RWPE2 (cell line): ENCODE results near the gene AOPEP.

Experiments used
- ATAC-seq: fragments of 200-7000 bp; cut with Tn5 transposase; 3 replicates; pipeline ENCODE4 v1.9.1; 2021; ENCODE audit warnings: low read depth
- DNase-seq: peaks from one replicate; pipeline ENCODE4 v3.0.0-alpha.2; 2020; ENCODE audit warnings: low spot score
- H3K27ac ChIP-seq: fragments of 450-650 bp; 2 replicates; pipeline ENCODE4 v1.5.1; 2017; ENCODE audit warnings: mild to moderate bottlenecking; ENCODE audit not compliant: poor library complexity, severe bottlenecking
- H3K27me3 ChIP-seq: fragments of 250-450 bp; sonication (Bioruptor Pico); 2 replicates; pipeline ENCODE4 v1.5.1; 2021; ENCODE audit warnings: mild to moderate bottlenecking, moderate library complexity; ENCODE audit not compliant: insufficient read depth, poor library complexity, severe bottlenecking
- H3K36me3 ChIP-seq: fragments of 250-450 bp; sonication (Bioruptor Pico); 2 replicates; pipeline ENCODE4 v1.5.1; 2020; ENCODE audit warnings: low read depth, mild to moderate bottlenecking, moderate library complexity
- H3K4me1 ChIP-seq: fragments of 250-450 bp; sonication (Bioruptor Pico); 2 replicates; pipeline ENCODE4 v1.5.1; 2021; ENCODE audit warnings: mild to moderate bottlenecking, moderate library complexity; ENCODE audit not compliant: insufficient read depth, poor library complexity, severe bottlenecking
- H3K4me3 ChIP-seq: fragments of 250-450 bp; sonication (Bioruptor Pico); 2 replicates; pipeline ENCODE4 v1.5.1; 2021; ENCODE audit warnings: mild to moderate bottlenecking, moderate library complexity; ENCODE audit not compliant: severe bottlenecking
- H3K9me3 ChIP-seq: fragments of 250-450 bp; sonication (Bioruptor Pico); 2 replicates; pipeline ENCODE4 v1.5.1; 2021; ENCODE audit warnings: mild to moderate bottlenecking, moderate library complexity; ENCODE audit not compliant: severe bottlenecking
- TF ChIP-seq, protein P1 (sequence below): fragments of 450-650 bp; IDR thresholded peaks from one replicate; pipeline ENCODE4 v1.5.1; 2017; ENCODE audit warnings: mild to moderate bottlenecking, moderate library complexity; ENCODE audit not compliant: poor library complexity, severe bottlenecking

AOPEP gene

DNA sequence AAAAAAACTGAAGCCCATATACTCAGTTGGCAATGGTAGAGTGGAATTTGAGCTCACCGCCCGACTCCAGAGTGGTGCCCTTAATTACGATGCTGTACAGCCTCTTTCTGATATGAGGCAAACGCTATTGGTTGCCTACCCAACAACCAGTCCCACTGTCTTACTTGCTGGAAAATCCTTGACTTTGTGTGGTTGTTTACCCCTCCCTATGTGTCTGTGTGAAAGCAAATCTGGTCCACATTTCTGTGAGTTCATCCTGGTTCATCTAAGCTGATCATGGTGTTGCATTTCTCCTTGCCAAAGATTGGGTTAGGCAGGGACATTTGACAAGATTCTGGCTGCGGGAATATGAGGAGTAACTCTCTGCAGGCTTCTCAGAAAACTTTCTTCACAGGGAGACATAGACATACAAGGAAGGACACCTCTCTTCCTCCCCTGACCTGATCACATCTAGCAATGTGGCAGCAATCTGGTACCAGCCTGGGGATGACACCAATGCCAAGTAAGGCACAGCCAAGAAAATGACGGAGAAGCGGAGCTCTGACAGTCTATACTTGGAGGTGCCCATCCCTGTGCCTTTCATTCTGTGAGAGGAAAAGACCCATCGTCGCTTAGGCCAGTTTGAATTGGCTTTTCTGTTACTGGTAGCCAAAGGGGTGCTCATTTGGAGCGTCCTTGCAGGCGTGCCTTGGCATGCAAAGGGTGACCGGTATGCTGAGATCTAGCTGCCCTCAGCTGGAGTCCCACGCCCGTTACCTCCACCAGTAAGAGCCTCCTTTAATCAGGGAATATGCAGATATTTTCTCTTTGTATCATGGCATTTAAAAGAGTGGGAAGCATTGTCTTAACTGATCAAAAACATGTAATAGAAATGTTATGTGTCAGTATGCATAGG lies 124.3 kb downstream of the AOPEP start:
- Histone ChIP-seq H3K4me1 (peaks cover 20% of the 10 kb centered on the region), H3K36me3 (no peaks in the 10 kb centered on the region), H3K4me3 (no peak overlapping the region), H3K27me3 (no peaks in the 10 kb centered on the region), H3K9me3 (no peaks in the 10 kb centered on the region), H3K27ac (no peak overlapping the region)
- ATAC-seq (no peak), DNase-seq (no peak)
- TF ChIP-seq, protein P1, sequence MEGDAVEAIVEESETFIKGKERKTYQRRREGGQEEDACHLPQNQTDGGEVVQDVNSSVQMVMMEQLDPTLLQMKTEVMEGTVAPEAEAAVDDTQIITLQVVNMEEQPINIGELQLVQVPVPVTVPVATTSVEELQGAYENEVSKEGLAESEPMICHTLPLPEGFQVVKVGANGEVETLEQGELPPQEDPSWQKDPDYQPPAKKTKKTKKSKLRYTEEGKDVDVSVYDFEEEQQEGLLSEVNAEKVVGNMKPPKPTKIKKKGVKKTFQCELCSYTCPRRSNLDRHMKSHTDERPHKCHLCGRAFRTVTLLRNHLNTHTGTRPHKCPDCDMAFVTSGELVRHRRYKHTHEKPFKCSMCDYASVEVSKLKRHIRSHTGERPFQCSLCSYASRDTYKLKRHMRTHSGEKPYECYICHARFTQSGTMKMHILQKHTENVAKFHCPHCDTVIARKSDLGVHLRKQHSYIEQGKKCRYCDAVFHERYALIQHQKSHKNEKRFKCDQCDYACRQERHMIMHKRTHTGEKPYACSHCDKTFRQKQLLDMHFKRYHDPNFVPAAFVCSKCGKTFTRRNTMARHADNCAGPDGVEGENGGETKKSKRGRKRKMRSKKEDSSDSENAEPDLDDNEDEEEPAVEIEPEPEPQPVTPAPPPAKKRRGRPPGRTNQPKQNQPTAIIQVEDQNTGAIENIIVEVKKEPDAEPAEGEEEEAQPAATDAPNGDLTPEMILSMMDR = no peak

DNA sequence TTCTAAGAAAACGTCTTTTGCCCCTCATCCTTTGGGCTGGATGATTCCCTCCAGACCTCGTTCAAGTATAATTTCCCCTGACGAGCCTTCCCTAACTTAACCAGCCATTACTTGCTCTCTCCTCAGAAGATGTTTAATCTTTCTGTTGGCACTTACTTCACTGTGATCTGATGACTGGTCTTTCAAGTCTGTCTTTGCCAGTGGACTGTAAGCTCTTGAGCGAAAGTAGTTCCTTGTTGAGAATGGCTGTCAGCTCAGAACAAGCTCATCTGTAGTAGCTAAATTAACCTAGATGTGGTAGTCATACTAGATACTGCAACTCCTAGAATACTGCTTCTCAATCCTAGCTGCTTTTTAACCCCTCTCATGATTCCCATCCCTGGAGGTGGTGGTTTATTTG lies 125.0 kb downstream of the AOPEP start:
- TF ChIP-seq, protein P1 = no peak
- Histone ChIP-seq H3K4me3 (no peak overlapping the region), H3K9me3 (no peaks in the 10 kb centered on the region), H3K4me1 (peaks cover 20% of the 10 kb centered on the region), H3K36me3 (no peaks in the 10 kb centered on the region), H3K27me3 (no peaks in the 10 kb centered on the region), H3K27ac (no peak overlapping the region)
- DNase-seq = no peak
- no peak for ATAC-seq

DNA sequence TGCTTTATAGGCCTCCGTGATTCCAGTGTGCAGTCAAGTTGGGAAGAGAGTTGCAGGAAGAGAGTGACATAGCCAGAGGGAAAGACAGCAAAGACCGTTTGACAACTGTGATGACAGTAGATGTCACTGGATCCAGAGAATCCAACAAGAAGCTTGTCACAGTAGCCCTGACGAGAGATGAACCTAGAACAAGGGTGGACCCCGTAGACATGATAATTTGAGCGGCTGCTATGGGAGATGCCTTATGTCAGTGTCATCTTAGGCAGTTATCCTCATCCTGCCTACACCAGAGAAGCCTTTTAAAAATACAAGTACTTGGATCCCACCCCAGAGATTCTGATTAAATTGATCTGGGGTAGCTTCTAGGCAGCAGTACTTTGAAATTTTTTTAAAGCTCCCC lies 125.4 kb downstream of the AOPEP start:
- TF ChIP-seq, protein P1 = no peak
- no peak for DNase-seq
- peaks cover 20% of the 10 kb centered on the region for H3K4me1 ChIP-seq

DNA sequence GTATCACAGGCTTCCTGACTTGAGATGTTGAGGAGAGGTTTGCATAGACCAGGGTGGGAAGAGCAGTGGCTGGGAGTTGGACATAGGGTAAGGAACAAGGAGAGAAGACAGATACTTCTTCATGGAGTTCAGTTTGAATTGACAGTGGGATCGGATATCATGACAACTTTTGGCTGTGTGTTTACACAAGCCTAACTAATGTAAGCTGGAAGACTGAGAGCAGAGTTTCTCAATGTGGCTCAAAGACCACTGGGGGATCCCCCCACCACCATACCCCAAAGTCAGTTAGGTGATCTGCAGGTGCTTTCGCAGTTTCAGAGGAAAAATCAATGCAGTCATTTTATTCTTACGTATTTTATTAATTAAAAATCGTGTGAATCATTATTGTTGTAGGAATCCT lies 125.9 kb downstream of the AOPEP start:
- DNase-seq (no peak), ATAC-seq (no peak)
- no peaks in the 10 kb centered on the region for H3K27me3 ChIP-seq
- no peak overlapping the region for H3K4me3 ChIP-seq
- H3K27ac ChIP-seq = no peak overlapping the region
- H3K9me3 ChIP-seq = no peaks in the 10 kb centered on the region
- TF ChIP-seq, protein P1 = no peak
- peaks cover 18% of the 10 kb centered on the region for H3K4me1 ChIP-seq
- no peaks in the 10 kb centered on the region for H3K36me3 ChIP-seq

More for the DNA sequence above, 125.4 kb downstream of the AOPEP start:
- Histone ChIP-seq H3K4me3 (no peak overlapping the region), H3K36me3 (no peaks in the 10 kb centered on the region), H3K27me3 (no peaks in the 10 kb centered on the region), H3K27ac (no peak overlapping the region), H3K9me3 (no peaks in the 10 kb centered on the region)
- ATAC-seq = no peak

DNA sequence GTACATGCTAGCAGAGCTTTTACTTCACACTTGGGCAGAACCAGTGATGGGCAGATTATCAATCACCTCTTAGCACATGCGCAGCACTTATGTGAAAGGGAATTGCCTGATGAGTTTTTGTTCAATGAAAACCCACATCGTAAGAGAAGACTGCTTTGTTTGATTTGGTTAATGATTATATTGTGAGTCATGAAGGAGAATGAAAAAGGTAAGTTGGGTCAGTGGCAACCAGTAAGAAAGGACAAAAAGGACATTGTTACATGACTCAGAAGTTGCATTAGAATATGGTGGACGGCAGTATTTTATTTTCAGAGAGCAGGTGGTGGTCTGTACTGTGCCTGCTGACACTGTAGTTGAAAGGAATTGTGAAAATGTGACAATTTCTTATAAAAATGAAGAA lies 127.4 kb downstream of the AOPEP start:
- no peak for DNase-seq
- no peaks in the 10 kb centered on the region for H3K27me3 ChIP-seq
- peak; percentile 64 for ATAC-seq

More for the DNA sequence above, 127.4 kb downstream of the AOPEP start:
- Histone ChIP-seq H3K27ac (peak overlapping the region; percentile 6), H3K4me1 (peaks cover 14% of the 10 kb centered on the region), H3K9me3 (no peaks in the 10 kb centered on the region), H3K36me3 (no peaks in the 10 kb centered on the region), H3K4me3 (no peak overlapping the region)
- TF ChIP-seq, protein P1 = no peak
